IMR-90 (cell line): Measurements from ENCODE around the gene KDM4B. TPM values are rescaled to one million over a fixed set of nuclear protein-coding genes. Genes with fewer than 3 reads are reported as not detected.

Experiments used
- ATAC-seq: fragments of 200-7000 bp; cut with Tn5 transposase; 2 replicates; pipeline ENCODE4 v1.9.1; 2020; ENCODE audit warnings: low read depth, mild to moderate bottlenecking, moderate library complexity
- BruUV-seq: library from RNA; stranded (reverse); fragments of 400-500 nt; replicated peaks from 2 replicates; lab custom pipeline; 2021; lab: Mats Ljungman, UMichigan
- CTCF ChIA-PET: fragments of 300-600 bp; formaldehyde crosslinking; extraction: SDS; loops from one replicate; lab custom pipeline; 2021; ENCODE audit warnings: antibody characterized with exemption; lab: Yijun Ruan, JAX
- POLR2A ChIA-PET: fragments of 300-600 bp; sonication (Branson Sonifier 250); formaldehyde crosslinking; loops from one replicate; lab custom pipeline; 2022; ENCODE audit warnings: antibody characterized with exemption; ENCODE audit not compliant: unreplicated experiment; lab: Charles Lee
- DNase-seq: peaks from one replicate; pipeline ENCODE4 v3.0.0; 2013
- H2AFZ ChIP-seq: replicated peaks from 2 replicates; pipeline ENCODE3; 2013; ENCODE audit warnings: low read length, mild to moderate bottlenecking; ENCODE audit not compliant: poor library complexity
- H2AK5ac ChIP-seq: 2 replicates; pipeline ENCODE4 v1.6.1; 2013; ENCODE audit warnings: low read depth, low read length, inconsistent platforms
- H2AK9ac ChIP-seq: replicated peaks from 2 replicates; pipeline ENCODE3; 2013; ENCODE audit warnings: mild to moderate bottlenecking, low read depth, low read length, moderate library complexity; ENCODE audit not compliant: poor library complexity
- H2BK120ac ChIP-seq: 2 replicates; pipeline ENCODE4 v1.6.1; 2013; ENCODE audit warnings: low read depth, low read length, inconsistent platforms
- H2BK15ac ChIP-seq: 3 replicates; pipeline ENCODE4 v1.6.1; 2013; ENCODE audit warnings: low read depth, low read length, inconsistent platforms
- H2BK20ac ChIP-seq: 2 replicates; pipeline ENCODE4 v1.6.1; 2013; ENCODE audit warnings: low read depth, mild to moderate bottlenecking, inconsistent platforms, low read length, moderate library complexity
- H2BK5ac ChIP-seq: 2 replicates; pipeline ENCODE4 v1.6.1; 2013; ENCODE audit warnings: mild to moderate bottlenecking, low read depth, low read length, inconsistent platforms; ENCODE audit not compliant: poor library complexity, severe bottlenecking
- H3K14ac ChIP-seq: replicated peaks from 2 replicates; pipeline ENCODE4 v1.6.1; 2013; ENCODE audit warnings: low read depth, low read length, inconsistent platforms
- H3K18ac ChIP-seq: 2 replicates; pipeline ENCODE4 v1.6.1; 2013; ENCODE audit warnings: low read depth, low read length, control low read depth
- H3K23ac ChIP-seq: 2 replicates; pipeline ENCODE4 v1.6.1; 2013; ENCODE audit warnings: low read depth, low read length, inconsistent platforms
- H3K27ac ChIP-seq: 2 replicates; pipeline ENCODE4 v1.5.1; 2013; ENCODE audit warnings: mild to moderate bottlenecking, control low read depth, low read length; ENCODE audit not compliant: insufficient read depth
- H3K27me3 ChIP-seq: 2 replicates; pipeline ENCODE4 v1.6.1; 2013; ENCODE audit warnings: low read length; ENCODE audit not compliant: control insufficient read depth, insufficient read depth
- H3K36me3 ChIP-seq: 2 replicates; pipeline ENCODE4 v1.6.1; 2013; ENCODE audit warnings: low read length, mixed read lengths; ENCODE audit not compliant: control insufficient read depth, insufficient read depth
- H3K4ac ChIP-seq: 2 replicates; pipeline ENCODE4 v1.6.1; 2013; ENCODE audit warnings: low read depth, low read length, inconsistent platforms
- H3K4me1 ChIP-seq: 2 replicates; pipeline ENCODE4 v1.6.1; 2013; ENCODE audit warnings: low read length, mixed read lengths; ENCODE audit not compliant: control insufficient read depth, insufficient read depth
- H3K4me2 ChIP-seq: 2 replicates; pipeline ENCODE4 v1.6.1; 2013; ENCODE audit warnings: low read depth, mild to moderate bottlenecking, control low read depth, low read length, moderate library complexity
- H3K4me3 ChIP-seq: 2 replicates; pipeline ENCODE4 v1.5.1; 2013; ENCODE audit warnings: low read depth, mild to moderate bottlenecking, control low read depth, low read length, moderate library complexity; ENCODE audit not compliant: insufficient read depth
- H3K56ac ChIP-seq: 2 replicates; pipeline ENCODE4 v1.6.1; 2013; ENCODE audit warnings: low read length, inconsistent platforms; ENCODE audit not compliant: insufficient read depth; ENCODE audit errors: extremely low read depth
- H3K79me1 ChIP-seq, 2 experiments: 2 replicates each; pipeline ENCODE4 v1.6.1; 2013; ENCODE audit warnings: low read length in 2 of 2, inconsistent platforms in 1 of 2, low read depth in 1 of 2
- H3K9ac ChIP-seq: 2 replicates; pipeline ENCODE4 v1.6.1; 2013; ENCODE audit warnings: low read depth, low read length, control low read depth
- H3K9me1 ChIP-seq: 2 replicates; pipeline ENCODE4 v1.6.1; 2013; ENCODE audit warnings: low read length, inconsistent platforms; ENCODE audit not compliant: insufficient read depth
- H3K9me3 ChIP-seq: 2 replicates; pipeline ENCODE4 v1.6.1; 2013; ENCODE audit warnings: low read length; ENCODE audit not compliant: control insufficient read depth, insufficient read depth
- H4K20me1 ChIP-seq: 2 replicates; pipeline ENCODE4 v1.6.1; 2013; ENCODE audit warnings: low read length, inconsistent platforms; ENCODE audit not compliant: insufficient read depth
- H4K5ac ChIP-seq: 2 replicates; pipeline ENCODE4 v1.6.1; 2013; ENCODE audit warnings: mild to moderate bottlenecking, low read depth, low read length, control low read depth
- H4K8ac ChIP-seq, 2 experiments: 2 replicates each; pipeline ENCODE4 v1.6.1; 2013; ENCODE audit warnings: low read depth in 2 of 2, low read length in 2 of 2, control low read depth in 1 of 2, inconsistent platforms in 1 of 2
- H4K91ac ChIP-seq: 2 replicates; pipeline ENCODE4 v1.6.1; 2013; ENCODE audit warnings: low read depth, low read length, inconsistent platforms; ENCODE audit not compliant: insufficient read depth
- BHLHE40 ChIP-seq: fragments of 150-350 bp; IDR thresholded peaks from 2 replicates; pipeline ENCODE4 v1.6.1; 2016; ENCODE audit warnings: mild to moderate bottlenecking, low read depth, low read length
- CEBPB ChIP-seq: IDR thresholded peaks from 2 replicates; pipeline ENCODE4 v1.6.1; 2012; ENCODE audit warnings: low read depth, low read length, improper control_type of control experiment
- CHD1 ChIP-seq: IDR thresholded peaks from 2 replicates; pipeline ENCODE4 v1.6.1; 2012; ENCODE audit warnings: low read depth, low read length, improper control_type of control experiment
- CTCF ChIP-seq: conservative IDR thresholded peaks from 2 replicates; pipeline ENCODE4 v1.5.1; 2012; ENCODE audit warnings: mild to moderate bottlenecking, low read depth, low read length, improper control_type of control experiment
- FOS ChIP-seq: fragments of 150-350 bp; IDR thresholded peaks from 2 replicates; pipeline ENCODE4 v1.6.1; 2016; ENCODE audit warnings: low read depth, low read length
- MAFK ChIP-seq: IDR thresholded peaks from 2 replicates; pipeline ENCODE4 v1.6.1; 2012; ENCODE audit warnings: low read depth, low read length, improper control_type of control experiment
- MAZ ChIP-seq: IDR thresholded peaks from 2 replicates; pipeline ENCODE4 v1.6.1; 2012; ENCODE audit warnings: low read depth, mild to moderate bottlenecking, low read length, improper control_type of control experiment, moderate library complexity, borderline replicate concordance
- MXI1 ChIP-seq: IDR thresholded peaks from 2 replicates; pipeline ENCODE4 v1.6.1; 2012; ENCODE audit warnings: low read depth, mild to moderate bottlenecking, low read length, moderate library complexity, borderline replicate concordance
- NFE2L2 ChIP-seq: fragments of 150-350 bp; IDR thresholded peaks from 2 replicates; pipeline ENCODE4 v1.6.1; 2016; ENCODE audit warnings: low read depth, mild to moderate bottlenecking, low read length
- POLR2A ChIP-seq: IDR thresholded peaks from 2 replicates; pipeline ENCODE4 v1.6.1; 2012; ENCODE audit warnings: mild to moderate bottlenecking, low read depth, low read length
- RAD21 ChIP-seq: IDR thresholded peaks from 2 replicates; pipeline ENCODE4 v1.6.1; 2012; ENCODE audit warnings: low read length, improper control_type of control experiment
- RCOR1 ChIP-seq: IDR thresholded peaks from 2 replicates; pipeline ENCODE4 v1.6.1; 2012; ENCODE audit warnings: mild to moderate bottlenecking, low read length, improper control_type of control experiment; ENCODE audit not compliant: insufficient replicate concordance
- RFX5 ChIP-seq: IDR thresholded peaks from 2 replicates; pipeline ENCODE4 v1.8.0; 2012; ENCODE audit warnings: low read depth, mild to moderate bottlenecking, low read length, moderate library complexity
- SMC3 ChIP-seq: fragments of 150-350 bp; IDR thresholded peaks from 2 replicates; pipeline ENCODE4 v1.6.1; 2016; ENCODE audit warnings: low read depth, mild to moderate bottlenecking, antibody characterized with exemption, low read length, moderate library complexity
- WGBS, 2 experiments: methylation state at CpG; one replicate each; pipeline versions ENCODE4 v1.1.5 to v1.1.7; 2013; ENCODE audit warnings: missing lambda C conversion rate in 2 of 2; ENCODE audit not compliant: insufficient read length in 1 of 2; ENCODE audit errors: extremely low coverage in 2 of 2; 5-methylcytosine and 5-hydroxymethylcytosine counted together
- dilution Hi-C: fragments of 300-500 bp; cut with HindIII; formaldehyde crosslinking; loops from one replicate; pipeline ENCODE4 v1.14.3; 2018; ENCODE audit warnings: low sequenced_read_pairs; ENCODE audit not compliant: unreplicated experiment
- in situ Hi-C: fragments of 300-500 bp; cut with MboI; formaldehyde crosslinking; loops from 3 replicates; pipeline ENCODE4 v1.14.3; 2019; ENCODE audit warnings: low sequenced_read_pairs, inconsistent platforms, mixed read lengths
- intact Hi-C: fragments of 100-400 bp; cut with micrococcal nuclease; formaldehyde crosslinking; loops from 2 replicates; pipeline ENCODE4 v1.10.0; 2022
- polyA plus RNA-seq, 3 experiments: library from polyadenylated mRNA; depleted of rRNA; stranded (reverse); fragments of >200 nt; gene quantifications; 2 replicates each; pipeline ENCODE4 v1.2.3, GENCODE V29; 2012; ENCODE audit warnings: low replicate concordance in 1 of 3
- total RNA-seq: library from RNA; depleted of rRNA; stranded (reverse); fragments of >200 nt; gene quantifications from 2 replicates; pipeline ENCODE4 v1.2.3, GENCODE V29; 2012
- TF ChIP-seq, protein P1 (sequence below): fragments of 150-350 bp; IDR thresholded peaks from 2 replicates; pipeline ENCODE4 v1.6.1; 2016; ENCODE audit warnings: low read depth, mild to moderate bottlenecking, low read length, moderate library complexity, borderline replicate concordance
- TF ChIP-seq, protein P2 (sequence below): fragments of 150-350 bp; IDR thresholded peaks from 2 replicates; pipeline ENCODE4 v1.6.1; 2017; ENCODE audit warnings: mild to moderate bottlenecking, antibody characterized with exemption, low read length, low read depth

Gene KDM4B
- total and polyA plus RNA-seq, 2 of the 4 experiments (the other 2 are of a cell fraction) = 5.0 to 17.9 TPM

- H3K9ac ChIP-seq = no peak overlapping the region
- no peak overlapping the region for H2BK20ac ChIP-seq
- H2BK5ac ChIP-seq = no peak overlapping the region
- intact Hi-C loops = no loop called here
- no peak overlapping the region for H2AK9ac ChIP-seq
- H2BK15ac ChIP-seq = no peak overlapping the region
- TF ChIP-seq MAZ (no peak), RAD21 (no peak), SMC3 (no peak), RCOR1 (no peak), BHLHE40 (no peak), MAFK (no peak), RFX5 (no peak), NFE2L2 (no peak), FOS (no peak), CHD1 (no peak), CEBPB (no peak), POLR2A (no peak), MXI1 (no peak), CTCF (no peak)
- TF ChIP-seq, protein P1, sequence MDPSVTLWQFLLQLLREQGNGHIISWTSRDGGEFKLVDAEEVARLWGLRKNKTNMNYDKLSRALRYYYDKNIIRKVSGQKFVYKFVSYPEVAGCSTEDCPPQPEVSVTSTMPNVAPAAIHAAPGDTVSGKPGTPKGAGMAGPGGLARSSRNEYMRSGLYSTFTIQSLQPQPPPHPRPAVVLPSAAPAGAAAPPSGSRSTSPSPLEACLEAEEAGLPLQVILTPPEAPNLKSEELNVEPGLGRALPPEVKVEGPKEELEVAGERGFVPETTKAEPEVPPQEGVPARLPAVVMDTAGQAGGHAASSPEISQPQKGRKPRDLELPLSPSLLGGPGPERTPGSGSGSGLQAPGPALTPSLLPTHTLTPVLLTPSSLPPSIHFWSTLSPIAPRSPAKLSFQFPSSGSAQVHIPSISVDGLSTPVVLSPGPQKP = no peak
- TF ChIP-seq, protein P2, sequence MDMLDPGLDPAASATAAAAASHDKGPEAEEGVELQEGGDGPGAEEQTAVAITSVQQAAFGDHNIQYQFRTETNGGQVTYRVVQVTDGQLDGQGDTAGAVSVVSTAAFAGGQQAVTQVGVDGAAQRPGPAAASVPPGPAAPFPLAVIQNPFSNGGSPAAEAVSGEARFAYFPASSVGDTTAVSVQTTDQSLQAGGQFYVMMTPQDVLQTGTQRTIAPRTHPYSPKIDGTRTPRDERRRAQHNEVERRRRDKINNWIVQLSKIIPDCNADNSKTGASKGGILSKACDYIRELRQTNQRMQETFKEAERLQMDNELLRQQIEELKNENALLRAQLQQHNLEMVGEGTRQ = no peak
- H3K18ac ChIP-seq = no peak overlapping the region
- ChIA-PET POLR2A (no interaction called here), CTCF (no interaction called here)
- 96% methylated on average over 10 of the region's 19 CpGs; no CpG with 5 or more reads in 1 of the 2 experiments for WGBS, 2 experiments
- peaks cover 2% of the 10 kb centered on the region; the same call in 1 of the 2 replicates for H3K9me1 ChIP-seq
- H3K27me3 ChIP-seq = no peaks in the 10 kb centered on the region
- no peak overlapping the region for H3K4ac ChIP-seq
- H4K20me1 ChIP-seq = peaks cover 32% of the 10 kb centered on the region
- H3K4me2 ChIP-seq = no peak overlapping the region
- no peak overlapping the region for H3K27ac ChIP-seq
- no peak overlapping the region for H4K5ac ChIP-seq
- no peak for DNase-seq
- H3K56ac ChIP-seq = no peak overlapping the region
- no peak overlapping the region for H2BK120ac ChIP-seq
- no peak overlapping the region for H3K14ac ChIP-seq
- BruUV-seq = no TSS peak
- no peaks in the 10 kb centered on the region for H3K4me1 ChIP-seq
- ATAC-seq = no peak
- no peak overlapping the region for H4K8ac ChIP-seq
- no peak overlapping the region for H3K4me3 ChIP-seq
- peaks cover 17 to 51% of the 10 kb centered on the region in 2 experiments for H3K79me1 ChIP-seq
- H2AK5ac ChIP-seq = no peak overlapping the region
- H2AFZ ChIP-seq = no peak overlapping the region
- H3K36me3 ChIP-seq = peaks cover 50% of the 10 kb centered on the region
- H3K23ac ChIP-seq = no peak overlapping the region
- in situ Hi-C loops = no loop called here
- no peak overlapping the region for H4K91ac ChIP-seq
- peaks cover 10% of the 10 kb centered on the region for H3K9me3 ChIP-seq
- dilution Hi-C loops = no loop called here
These were observed 96.0 kb downstream of the KDM4B start for GRCh38 chr19:5064896-5065295.
